Measurements from ENCODE around the gene CWC27.

CWC27 gene

GRCh38 chr5:65035211-65036206, 266.8 kb downstream of the CWC27 start:
- peak; percentile 33 to 50 for DNase-seq (ENCODE audit: low read depth in 2 of 2)

GRCh38 chr5:65037831-65038815, 269.4 kb downstream of the CWC27 start:
- DNase-seq (ENCODE audit: low read depth in 2 of 2), result no peak

- no peak for DNase-seq (ENCODE audit: low read depth in 2 of 2)
Measured at GRCh38 chr5:65041296-65042158, 272.8 kb downstream of the CWC27 start.

GRCh38 chr5:65043843-65044359, 275.2 kb downstream of the CWC27 start:
- DNase-seq (ENCODE audit: low read depth in 2 of 2), result no peak

- DNase-seq (ENCODE audit: low read depth in 2 of 2), result no peak
Measured at GRCh38 chr5:65047225-65047624, 278.5 kb downstream of the CWC27 start.

GRCh38 chr5:65047948-65048690, 279.4 kb downstream of the CWC27 start:
- no peak for DNase-seq (ENCODE audit: low read depth in 2 of 2)

- no peak for DNase-seq (ENCODE audit: low read depth in 2 of 2)
Measured at GRCh38 chr5:65050140-65050539, 281.4 kb downstream of the CWC27 start.

- no peak for DNase-seq (ENCODE audit: low read depth in 2 of 2)
Measured at GRCh38 chr5:65050826-65051498, 282.2 kb downstream of the CWC27 start.

- no peak for DNase-seq (ENCODE audit: low read depth in 2 of 2)
Measured at GRCh38 chr5:65055938-65056337, 287.2 kb downstream of the CWC27 start.

GRCh38 chr5:65059681-65060598, 291.2 kb downstream of the CWC27 start:
- DNase-seq (ENCODE audit: low read depth in 2 of 2), result no peak

GRCh38 chr5:65061250-65061973, 292.7 kb downstream of the CWC27 start:
- no peak for DNase-seq (ENCODE audit: low read depth in 2 of 2)

- DNase-seq (ENCODE audit: low read depth in 2 of 2), result no peak
Measured at GRCh38 chr5:65061974-65062353, 293.2 kb downstream of the CWC27 start.

GRCh38 chr5:65062469-65063083, 293.8 kb downstream of the CWC27 start:
- DNase-seq (ENCODE audit: low read depth in 2 of 2), result no peak

GRCh38 chr5:65065001-65065511, 296.3 kb downstream of the CWC27 start:
- no peak for DNase-seq (ENCODE audit: low read depth in 2 of 2)

- no peak for DNase-seq (ENCODE audit: low read depth in 2 of 2)
Measured at GRCh38 chr5:65066387-65067146, 297.8 kb downstream of the CWC27 start.

- no peak for DNase-seq (ENCODE audit: low read depth in 2 of 2)
Measured at GRCh38 chr5:65067147-65067506, 298.4 kb downstream of the CWC27 start.

All from stimulated activated CD4-positive, alpha-beta T cell treated with anti-CD3 and anti-CD28 coated beads, Interleukin-1b, Interleukin-23, amount 100 ng/mL, for 1 hour (primary cell).